ENCODE measurements around the gene ALKBH5. TPM values are rescaled to one million over a fixed set of nuclear protein-coding genes. Genes with fewer than 3 reads are reported as not detected.

Gene ALKBH5
- total RNA-seq, 2 experiments from 2014 or later: 111 to 126 TPM

Other genes starting within 250 kb of the ALKBH5 start
- gene TOM1L2, start 211.4 kb upstream of the ALKBH5 start, total RNA-seq: 10 to 100 TPM; 19.8 to 33.0 TPM
- gene DRC3, start 211.0 kb upstream of the ALKBH5 start, total RNA-seq: not detected
- 10 to 100 TPM; 32.1 to 33.4 TPM for gene ATPAF2, start 144.7 kb upstream of the ALKBH5 start, total RNA-seq
- 10 to 100 TPM in 1 of 2 experiments, 1 to 10 TPM in 1; 8.7 to 11.0 TPM for gene GID4, start 144.4 kb upstream of the ALKBH5 start, total RNA-seq
- 10 to 100 TPM; 54.5 to 57.0 TPM for gene DRG2, start 95.9 kb upstream of the ALKBH5 start, total RNA-seq
- gene MYO15A, start 75.1 kb upstream of the ALKBH5 start, total RNA-seq: 1 to 10 TPM in 1 of 2 experiments, under 1 TPM in 1; 0.82 to 1.2 TPM
- gene LLGL1, start 41.8 kb downstream of the ALKBH5 start, total RNA-seq: 10 to 100 TPM; 23.8 to 24.8 TPM
- gene FLII, start 74.9 kb downstream of the ALKBH5 start, total RNA-seq: 100 to 1,000 TPM; 338 to 357 TPM
- 1 to 10 TPM; 8.4 to 10.0 TPM for gene MIEF2, start 76.8 kb downstream of the ALKBH5 start, total RNA-seq
- gene TOP3A, start 131.2 kb downstream of the ALKBH5 start, total RNA-seq: 10 to 100 TPM; 75.9 to 78.4 TPM
- 10 to 100 TPM; 27.5 to 31.3 TPM for gene SMCR8, start 131.5 kb downstream of the ALKBH5 start, total RNA-seq
- gene SHMT1, start 179.7 kb downstream of the ALKBH5 start, total RNA-seq: 10 to 100 TPM; 60.3 to 66.5 TPM
- gene EVPLL, start 193.9 kb downstream of the ALKBH5 start, total RNA-seq: not detected